H9 (cell line): ENCODE data around the gene PAGE3. TPM values are rescaled to one million over a fixed set of nuclear protein-coding genes. Genes with fewer than 3 reads are reported as not detected.

Source experiments
- DNase-seq: peaks from one replicate; pipeline ENCODE4 v3.0.0-alpha.2; 2017
- H2AFZ ChIP-seq: one replicate; pipeline ENCODE4 v1.6.1; 2013; ENCODE audit warnings: mild to moderate bottlenecking, low read length, control low read depth, moderate library complexity
- H2AK5ac ChIP-seq: 2 replicates; pipeline ENCODE4 v1.6.1; 2013; ENCODE audit warnings: low read length, control low read depth, mixed read lengths; ENCODE audit not compliant: insufficient read length
- H2BK120ac ChIP-seq: one replicate; pipeline ENCODE4 v1.6.1; 2013; ENCODE audit warnings: low read depth, mild to moderate bottlenecking, low read length, control low read depth, inconsistent platforms; ENCODE audit not compliant: poor library complexity, severe bottlenecking
- H2BK12ac ChIP-seq: 2 replicates; pipeline ENCODE4 v1.6.1; 2013; ENCODE audit warnings: low read length, control low read depth, mixed read lengths, low read depth; ENCODE audit not compliant: insufficient read length
- H2BK15ac ChIP-seq: 2 replicates; pipeline ENCODE4 v1.6.1; 2013; ENCODE audit warnings: low read depth, low read length, control low read depth
- H2BK20ac ChIP-seq: one replicate; pipeline ENCODE4 v1.6.1; 2013; ENCODE audit warnings: low read depth, mild to moderate bottlenecking, low read length, control low read depth, inconsistent platforms; ENCODE audit not compliant: poor library complexity, severe bottlenecking
- H2BK5ac ChIP-seq: 2 replicates; pipeline ENCODE4 v1.6.1; 2013; ENCODE audit warnings: low read length, control low read depth, mixed read lengths; ENCODE audit not compliant: insufficient read length
- H3K14ac ChIP-seq: 2 replicates; pipeline ENCODE4 v1.6.1; 2013; ENCODE audit warnings: low read length, control low read depth; ENCODE audit not compliant: insufficient read depth
- H3K18ac ChIP-seq: 2 replicates; pipeline ENCODE4 v1.6.1; 2013; ENCODE audit warnings: low read depth, mild to moderate bottlenecking, mixed read lengths, low read length, control low read depth; ENCODE audit not compliant: insufficient read length
- H3K23ac ChIP-seq: 2 replicates; pipeline ENCODE4 v1.6.1; 2013; ENCODE audit warnings: low read length, control low read depth, mixed read lengths, low read depth; ENCODE audit not compliant: insufficient read length
- H3K23me2 ChIP-seq: 2 replicates; pipeline ENCODE4 v1.6.1; 2013; ENCODE audit warnings: low read depth, mild to moderate bottlenecking, mixed read lengths, low read length, control low read depth; ENCODE audit not compliant: insufficient read length, poor library complexity, severe bottlenecking
- H3K27ac ChIP-seq: 2 replicates; pipeline ENCODE4 v1.5.1; 2013; ENCODE audit warnings: low read length, control low read depth, mixed read lengths, low read depth; ENCODE audit not compliant: insufficient read length
- H3K27me3 ChIP-seq: 2 replicates; pipeline ENCODE4 v1.6.1; 2013; ENCODE audit warnings: low read length, control low read depth, inconsistent platforms; ENCODE audit not compliant: insufficient read depth
- H3K4ac ChIP-seq: 2 replicates; pipeline ENCODE4 v1.6.1; 2013; ENCODE audit warnings: low read depth, mild to moderate bottlenecking, control low read depth, inconsistent platforms, low read length, moderate library complexity
- H3K4me1 ChIP-seq: 2 replicates; pipeline ENCODE4 v1.6.1; 2013; ENCODE audit warnings: low read length, control low read depth, inconsistent platforms; ENCODE audit not compliant: insufficient read depth
- H3K4me2 ChIP-seq: 2 replicates; pipeline ENCODE4 v1.6.1; 2013; ENCODE audit warnings: low read length, control low read depth, mixed read lengths; ENCODE audit not compliant: insufficient read length, insufficient read depth
- H3K56ac ChIP-seq: 2 replicates; pipeline ENCODE4 v1.6.1; 2013; ENCODE audit warnings: low read depth, mild to moderate bottlenecking, mixed read lengths, low read length, control low read depth; ENCODE audit not compliant: insufficient read length
- H3K79me1 ChIP-seq: 2 replicates; pipeline ENCODE4 v1.6.1; 2013; ENCODE audit warnings: low read depth, mild to moderate bottlenecking, moderate library complexity, low read length, control low read depth, inconsistent platforms; ENCODE audit not compliant: insufficient read depth, poor library complexity, severe bottlenecking
- H3K79me2 ChIP-seq: 2 replicates; pipeline ENCODE4 v1.6.1; 2013; ENCODE audit warnings: low read length, control low read depth, inconsistent platforms; ENCODE audit not compliant: insufficient read depth
- H3K9ac ChIP-seq: 2 replicates; pipeline ENCODE4 v1.6.1; 2013; ENCODE audit warnings: low read length, control low read depth, mixed read lengths; ENCODE audit not compliant: insufficient read length; ENCODE audit errors: extremely low read depth
- H3K9me3 ChIP-seq: one replicate; pipeline ENCODE4 v1.6.1; 2013; ENCODE audit warnings: low read depth, low read length, inconsistent platforms; ENCODE audit not compliant: control insufficient read depth
- H3T11ph ChIP-seq: one replicate; pipeline ENCODE4 v1.6.1; 2013; ENCODE audit warnings: mild to moderate bottlenecking, low read length, control low read depth, inconsistent platforms
- H4K20me1 ChIP-seq: one replicate; pipeline ENCODE4 v1.6.1; 2013; ENCODE audit not compliant: control insufficient read depth, insufficient read length, insufficient read depth
- H4K5ac ChIP-seq: 2 replicates; pipeline ENCODE4 v1.6.1; 2013; ENCODE audit warnings: low read depth, mild to moderate bottlenecking, mixed read lengths, low read length, control low read depth; ENCODE audit not compliant: insufficient read length
- H4K8ac ChIP-seq: replicated peaks from 2 replicates; pipeline ENCODE4 v1.6.1; 2013; ENCODE audit warnings: low read length, control low read depth, mixed read lengths, low read depth; ENCODE audit not compliant: insufficient read length
- H4K91ac ChIP-seq: 2 replicates; pipeline ENCODE4 v1.6.1; 2013; ENCODE audit warnings: low read depth, mild to moderate bottlenecking, moderate library complexity, mixed read lengths, low read length, control low read depth; ENCODE audit not compliant: insufficient read length
- H3K27ac Mint-ChIP-seq, 3 experiments: 2 replicates in 2 of 3; 3 replicates in 1 of 3; pipeline ENCODE4 v1.8.0; 2020 to 2021; ENCODE audit warnings: mixed read lengths in 3 of 3, mild to moderate bottlenecking in 1 of 3, moderate library complexity in 1 of 3
- H3K27me3 Mint-ChIP-seq: 2 replicates; pipeline ENCODE4 v1.8.0; 2021; ENCODE audit warnings: low read depth, mild to moderate bottlenecking, moderate library complexity, mixed read lengths
- H3K36me3 Mint-ChIP-seq, 3 experiments: 2 replicates in 2 of 3; 3 replicates in 1 of 3; pipeline ENCODE4 v1.8.0; 2020 to 2021; ENCODE audit warnings: low read depth in 3 of 3, mixed read lengths in 3 of 3; ENCODE audit not compliant: insufficient read depth in 1 of 3
- H3K4me1 Mint-ChIP-seq, 2 experiments: 2 replicates each; pipeline ENCODE4 v1.8.0; 2020; ENCODE audit warnings: mixed read lengths in 2 of 2
- H3K4me3 Mint-ChIP-seq, 2 experiments: 2 replicates in 1 of 2; 3 replicates in 1 of 2; pipeline ENCODE4 v1.8.0; 2020 to 2021; ENCODE audit warnings: mild to moderate bottlenecking in 2 of 2, mixed read lengths in 2 of 2, moderate library complexity in 1 of 2
- H3K9me3 Mint-ChIP-seq, 2 experiments: 2 replicates in 1 of 2; 3 replicates in 1 of 2; pipeline ENCODE4 v1.8.0; 2020; ENCODE audit warnings: mild to moderate bottlenecking in 2 of 2, mixed read lengths in 2 of 2, moderate library complexity in 1 of 2
- total RNA-seq: library from RNA; stranded (reverse); gene quantifications from 2 replicates; pipeline ENCODE4 v1.2.1, GENCODE V29; 2021
- TF ChIP-seq, protein P1 (sequence below): fragments of 200-600 bp; sonication (generic); conservative IDR thresholded peaks from 3 replicates; pipeline ENCODE4 v1.8.0; 2021; ENCODE audit warnings: antibody characterized with exemption, mild to moderate bottlenecking

PAGE3 gene
- total RNA-seq, 1 experiment from 2014 or later: not detected

DNA sequence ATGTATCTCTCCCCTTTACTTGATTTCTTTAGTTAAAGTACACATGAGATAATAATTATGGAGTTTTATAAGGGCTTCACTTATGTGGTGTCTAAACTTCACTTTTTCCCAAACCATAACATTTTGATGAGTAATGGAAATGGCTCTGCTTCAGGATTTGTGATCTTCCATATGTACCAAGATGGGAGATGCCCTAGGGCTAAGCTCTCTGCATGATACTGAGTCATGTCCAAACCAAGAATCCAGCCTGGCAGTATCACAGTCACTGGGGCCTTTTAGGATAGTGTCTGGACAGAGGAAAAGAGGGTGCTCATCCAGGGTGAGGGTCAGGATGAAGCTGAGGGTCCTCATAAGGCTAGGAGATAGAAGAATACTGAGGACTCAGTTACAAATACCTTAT, 47.9 kb upstream of the PAGE3 start:
- H3K9me3 Mint-ChIP-seq: peaks cover 94 to 97% of the 10 kb centered on the region in 2 experiments

More for the DNA sequence above, 47.9 kb upstream of the PAGE3 start:
- no peaks in the 10 kb centered on the region for H4K20me1 ChIP-seq
- H3K4me1 ChIP-seq: no peaks in the 10 kb centered on the region
- H2AK5ac ChIP-seq: no peak overlapping the region
- no peak overlapping the region for H3K4me2 ChIP-seq
- no peak overlapping the region for H3K14ac ChIP-seq
- H3K27ac Mint-ChIP-seq: no peak overlapping the region
- no peaks in the 10 kb centered on the region for H3K79me1 ChIP-seq
- peaks cover 4% of the 10 kb centered on the region; the same call in 1 of the 2 replicates for H3K27me3 Mint-ChIP-seq
- H2BK5ac ChIP-seq: no peak overlapping the region
- H4K5ac ChIP-seq: no peak overlapping the region
- H3K4ac ChIP-seq: no peak overlapping the region
- H2BK12ac ChIP-seq: no peak overlapping the region
- H2BK20ac ChIP-seq: no peak overlapping the region
- H3K36me3 Mint-ChIP-seq: peaks cover 0 to 37% (median 5%) of the 10 kb centered on the region in 3 experiments; a peak in 5 of 7 replicates
- no peak overlapping the region for H3K9ac ChIP-seq
- H3K23me2 ChIP-seq: no peaks in the 10 kb centered on the region
- H3K27ac ChIP-seq: no peak overlapping the region
- no peak overlapping the region for H2BK120ac ChIP-seq
- no peak overlapping the region for H2AFZ ChIP-seq
- H3K4me3 Mint-ChIP-seq: no peak overlapping the region; a peak in 1 of 5 replicates
- H3K56ac ChIP-seq: no peak overlapping the region
- no peak overlapping the region for H3T11ph ChIP-seq
- TF ChIP-seq, protein P1, sequence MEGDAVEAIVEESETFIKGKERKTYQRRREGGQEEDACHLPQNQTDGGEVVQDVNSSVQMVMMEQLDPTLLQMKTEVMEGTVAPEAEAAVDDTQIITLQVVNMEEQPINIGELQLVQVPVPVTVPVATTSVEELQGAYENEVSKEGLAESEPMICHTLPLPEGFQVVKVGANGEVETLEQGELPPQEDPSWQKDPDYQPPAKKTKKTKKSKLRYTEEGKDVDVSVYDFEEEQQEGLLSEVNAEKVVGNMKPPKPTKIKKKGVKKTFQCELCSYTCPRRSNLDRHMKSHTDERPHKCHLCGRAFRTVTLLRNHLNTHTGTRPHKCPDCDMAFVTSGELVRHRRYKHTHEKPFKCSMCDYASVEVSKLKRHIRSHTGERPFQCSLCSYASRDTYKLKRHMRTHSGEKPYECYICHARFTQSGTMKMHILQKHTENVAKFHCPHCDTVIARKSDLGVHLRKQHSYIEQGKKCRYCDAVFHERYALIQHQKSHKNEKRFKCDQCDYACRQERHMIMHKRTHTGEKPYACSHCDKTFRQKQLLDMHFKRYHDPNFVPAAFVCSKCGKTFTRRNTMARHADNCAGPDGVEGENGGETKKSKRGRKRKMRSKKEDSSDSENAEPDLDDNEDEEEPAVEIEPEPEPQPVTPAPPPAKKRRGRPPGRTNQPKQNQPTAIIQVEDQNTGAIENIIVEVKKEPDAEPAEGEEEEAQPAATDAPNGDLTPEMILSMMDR: no peak
- peaks cover 68% of the 10 kb centered on the region for H3K9me3 ChIP-seq
- no peak overlapping the region for H3K18ac ChIP-seq
- no peak overlapping the region for H3K23ac ChIP-seq
- H4K8ac ChIP-seq: no peak overlapping the region
- H3K27me3 ChIP-seq: no peaks in the 10 kb centered on the region
- no peaks in the 10 kb centered on the region for H3K4me1 Mint-ChIP-seq
- DNase-seq: no peak
- H4K91ac ChIP-seq: no peak overlapping the region
- H2BK15ac ChIP-seq: no peak overlapping the region
- H3K79me2 ChIP-seq: no peaks in the 10 kb centered on the region
